MM.1S (cell line): ENCODE results near the gene PTPRN2.

ENCODE experiments used
- CTCF ChIP-seq: fragments of 300-600 bp; sonication (generic); IDR thresholded peaks from 2 replicates; pipeline ENCODE4 v1.5.1; 2016; ENCODE audit warnings: antibody characterized with exemption, low read length, mixed read lengths
- EZH2 ChIP-seq: fragments of 300-600 bp; sonication (generic); optimal IDR thresholded peaks from 2 replicates; pipeline ENCODE3; 2017; ENCODE audit warnings: low read depth, mild to moderate bottlenecking, antibody characterized with exemption, low read length, mixed read lengths

- TF ChIP-seq CTCF, result no peak
- TF ChIP-seq EZH2, result no peak
Measured at GRCh38 chr7:157590526-157590925, 997.1 kb downstream of the PTPRN2 start.
